HCT116 (cell line): ENCODE data around the gene HOXB7. TPM values are rescaled to one million over a fixed set of nuclear protein-coding genes. Genes with fewer than 3 reads are reported as not detected.

Source experiments
- CBX3 ChIP-seq: IDR thresholded peaks from 2 replicates; pipeline ENCODE4 v1.6.1; 2012; ENCODE audit warnings: low read depth
- CEBPB ChIP-seq: IDR thresholded peaks from 2 replicates; pipeline ENCODE4 v1.6.1; 2012; ENCODE audit warnings: low read depth
- CTCF ChIP-seq, 3 experiments: fragments of 200-600 bp in 1 of 3; sonication (generic) in 1 of 3; IDR thresholded peaks in 2 of 3; conservative IDR thresholded peaks in 1 of 3; 2 replicates each; pipeline ENCODE4 v1.5.1; 2012 to 2017; ENCODE audit warnings: low read depth in 2 of 3, low read length in 2 of 3, antibody characterized with exemption in 1 of 3, borderline replicate concordance in 1 of 3, control low read depth in 1 of 3, mild to moderate bottlenecking in 1 of 3, mixed read lengths in 1 of 3, mixed run types in 1 of 3, moderate library complexity in 1 of 3; ENCODE audit not compliant: insufficient read depth in 1 of 3
- EGR1 ChIP-seq: IDR thresholded peaks from 2 replicates; pipeline ENCODE4 v1.6.1; 2012; ENCODE audit warnings: low read depth
- ELF1 ChIP-seq: IDR thresholded peaks from 2 replicates; pipeline ENCODE4 v1.6.1; 2012; ENCODE audit warnings: low read depth, borderline replicate concordance
- EZH2phosphoT487 ChIP-seq: fragments of 200-600 bp; IDR thresholded peaks from 2 replicates; pipeline ENCODE4 v1.6.1; 2018; ENCODE audit warnings: antibody characterized with exemption, borderline replicate concordance
- FOSL1 ChIP-seq: IDR thresholded peaks from 2 replicates; pipeline ENCODE4 v1.6.1; 2012; ENCODE audit warnings: low read depth
- JUND ChIP-seq: IDR thresholded peaks from 2 replicates; pipeline ENCODE4 v1.6.1; 2012
- MAX ChIP-seq: IDR thresholded peaks from 2 replicates; pipeline ENCODE4 v1.6.1; 2012
- POLR2A ChIP-seq: IDR thresholded peaks from 2 replicates; pipeline ENCODE4 v1.7.0; 2011; ENCODE audit warnings: borderline replicate concordance; ENCODE audit not compliant: insufficient read depth, insufficient read length; ENCODE audit errors: extremely low read depth
- POLR2AphosphoS5 ChIP-seq: IDR thresholded peaks from 2 replicates; pipeline ENCODE4 v1.6.1; 2011; ENCODE audit warnings: mild to moderate bottlenecking, low read depth, low read length, moderate library complexity
- SIN3A ChIP-seq: IDR thresholded peaks from 2 replicates; pipeline ENCODE4 v1.6.1; 2012; ENCODE audit warnings: low read depth
- YY1 ChIP-seq: IDR thresholded peaks from 2 replicates; pipeline ENCODE4 v1.6.1; 2011; ENCODE audit warnings: low read length, low read depth, moderate library complexity, mild to moderate bottlenecking; ENCODE audit not compliant: insufficient replicate concordance; ENCODE audit errors: extremely low read depth
- total RNA-seq: library from RNA; stranded (reverse); gene quantifications from one replicate; pipeline ENCODE4 v1.2.1, GENCODE V29; 2021; ENCODE audit not compliant: unreplicated experiment

The HOXB7 gene
- total RNA-seq, 1 experiment from 2014 or later: 33.6 TPM

GRCh38 chr17:48630925-48631692 lies 20.3 kb upstream of the HOXB7 start (continued):
- TF ChIP-seq POLR2AphosphoS5 (no peak), EGR1 (no peak), SIN3A (no peak), JUND (no peak), YY1 (no peak), CBX3 (no peak), ELF1 (no peak), MAX (no peak), CEBPB (no peak), POLR2A (no peak), FOSL1 (no peak), EZH2phosphoT487 (no peak), CTCF (IDR thresholded peaks at IDR 0.05 in 2 of 3, conservative IDR thresholded peaks at IDR 0.05 in 1 of 3; ENCODE audit: borderline replicate concordance in 1 of 3, insufficient read depth in 1 of 3, low read depth in 2 of 3, low read length in 2 of 3) (no peak)
